GM18861 (cell line): Measurements from ENCODE around the gene C1QTNF6.

Experiments
- ATAC-seq: cut with Tn5 transposase; IDR thresholded peaks from one replicate; pipeline ENCODE4 v1.9.1; 2021; ENCODE audit not compliant: unreplicated experiment

The C1QTNF6 gene

DNA sequence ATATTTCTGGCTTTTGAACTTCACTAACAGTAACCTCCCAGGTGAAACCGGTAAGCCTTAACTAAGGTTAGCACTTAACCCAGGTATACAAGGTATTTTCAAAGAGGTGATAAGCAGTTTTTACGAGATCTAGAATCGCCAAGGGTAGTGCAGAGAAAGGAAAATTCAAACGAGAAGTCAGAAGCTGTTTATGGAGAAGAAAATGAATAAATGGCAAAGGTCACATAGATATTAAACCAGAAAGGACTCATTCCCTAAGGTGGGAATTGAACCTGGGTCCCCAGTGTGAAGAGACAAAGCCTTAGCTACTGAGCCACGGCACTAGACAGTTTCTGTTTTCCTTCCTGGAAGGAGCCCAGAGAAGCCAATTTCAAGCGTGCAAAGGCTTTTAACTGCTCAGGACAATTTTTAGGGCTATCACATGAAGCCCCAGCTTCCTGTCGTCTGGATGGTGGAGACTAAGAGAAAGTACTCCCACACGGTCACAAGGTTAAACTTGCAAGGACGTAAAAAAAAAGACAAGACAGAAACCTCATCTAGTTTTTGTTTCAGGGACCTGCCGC lies 5.7 kb upstream of the C1QTNF6 start:
- no peak for ATAC-seq

DNA sequence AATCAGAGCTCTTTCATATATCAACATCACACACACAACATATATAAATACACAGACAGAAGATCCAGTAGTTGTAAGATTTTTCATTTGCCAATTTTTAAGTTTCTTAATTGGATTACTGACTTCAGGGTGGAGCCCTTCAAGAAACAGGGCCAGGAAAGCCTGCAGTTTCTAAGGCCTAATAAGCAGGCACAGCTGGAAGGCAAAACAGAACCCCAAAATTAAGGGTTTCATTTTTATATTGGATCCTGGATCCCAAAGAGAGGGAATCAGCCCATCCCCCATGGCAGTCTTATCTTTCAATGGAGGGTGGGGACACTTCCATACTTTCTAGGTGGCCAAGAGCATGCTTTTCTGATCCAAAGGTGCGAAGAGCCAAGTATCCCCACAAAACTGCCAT lies 4.7 kb upstream of the C1QTNF6 start:
- no peak for ATAC-seq

DNA sequence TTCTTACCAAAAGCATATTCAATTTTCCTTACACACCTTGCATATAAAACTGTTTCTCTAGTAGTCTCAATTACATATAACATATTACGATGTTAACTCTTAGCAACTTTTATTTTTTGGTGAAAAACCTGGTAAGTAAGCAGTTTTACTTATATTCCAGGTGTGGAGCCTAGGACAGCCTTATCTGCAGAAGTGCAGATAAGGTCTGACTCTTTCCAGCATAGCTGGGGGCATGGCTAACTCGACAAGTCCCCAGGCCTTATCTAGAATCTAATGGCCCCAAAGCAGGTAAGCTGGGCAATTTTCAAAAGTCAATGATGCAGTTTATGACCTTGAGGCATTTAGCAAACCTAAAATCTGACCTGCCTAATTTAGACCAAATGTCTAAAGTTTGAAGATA lies 4.2 kb upstream of the C1QTNF6 start:
- ATAC-seq: no peak

DNA sequence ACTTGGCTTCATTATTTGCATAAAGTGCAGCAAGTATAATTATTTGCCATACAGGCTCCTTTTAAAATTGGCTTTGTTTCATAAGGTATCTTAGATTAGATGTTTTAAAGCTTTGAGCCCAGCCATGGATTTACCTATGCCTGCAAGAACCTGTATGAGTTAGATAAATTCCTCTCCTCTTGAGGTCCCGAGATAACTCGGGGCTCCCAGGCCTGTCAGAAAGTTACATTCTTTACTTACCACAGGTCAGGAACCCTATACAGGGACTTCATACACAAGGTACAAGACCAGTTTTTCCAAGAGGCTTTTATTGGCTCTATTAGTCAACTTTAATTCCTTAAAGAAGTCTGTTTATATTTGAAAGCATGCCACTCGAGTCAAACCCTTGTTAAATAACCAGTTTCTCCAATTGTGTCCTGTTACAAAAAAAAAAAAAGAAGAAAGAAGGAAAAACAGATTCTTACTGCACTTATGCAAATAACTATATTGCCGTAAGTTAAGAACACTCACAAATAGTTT lies 2.3 kb upstream of the C1QTNF6 start:
- ATAC-seq: no peak

DNA sequence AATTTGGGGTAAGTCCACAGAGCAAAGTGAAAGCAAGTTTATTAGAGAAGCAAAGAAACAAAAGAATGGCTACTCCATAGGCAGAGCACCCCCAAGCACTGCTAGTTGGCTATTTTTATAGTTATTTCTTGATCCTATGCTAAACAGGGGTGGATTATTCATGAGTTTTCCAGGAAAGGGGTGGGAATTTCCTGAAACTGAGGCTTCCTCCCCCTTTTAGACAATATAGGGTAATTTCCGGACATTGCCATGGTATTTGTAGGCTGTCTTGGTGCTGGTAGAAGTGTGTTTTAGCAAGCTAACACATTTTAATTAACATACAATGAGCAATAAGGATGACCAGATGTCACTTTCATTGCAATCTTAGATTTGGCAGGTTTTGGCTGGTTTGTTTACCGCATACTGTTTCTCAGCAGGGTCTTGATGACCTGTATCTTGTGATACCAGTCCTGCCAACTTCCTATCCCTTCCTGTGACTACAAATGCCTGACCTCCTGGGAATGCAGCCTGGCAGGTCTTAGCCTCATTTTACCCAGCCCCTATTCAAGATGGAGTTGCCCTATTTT lies 937 bp upstream of the C1QTNF6 start:
- ATAC-seq: no peak

DNA sequence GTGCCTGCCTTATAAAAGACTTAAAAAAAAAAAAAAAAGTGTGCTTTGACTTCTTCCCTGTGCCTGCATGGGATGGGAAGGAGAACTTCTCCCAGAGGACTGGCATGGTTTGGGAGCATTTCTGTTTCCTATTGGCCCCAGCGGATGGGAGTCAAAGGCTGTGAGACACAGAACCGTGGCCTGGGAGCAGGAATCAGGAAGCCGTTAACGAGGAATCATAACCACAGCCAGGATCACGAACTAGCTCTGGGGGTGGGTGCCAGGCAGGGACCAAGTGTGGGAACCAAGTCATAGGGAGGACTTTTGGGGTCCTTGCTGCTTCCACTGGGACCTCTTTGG lies 526 bp downstream of the C1QTNF6 start:
- no peak for ATAC-seq

DNA sequence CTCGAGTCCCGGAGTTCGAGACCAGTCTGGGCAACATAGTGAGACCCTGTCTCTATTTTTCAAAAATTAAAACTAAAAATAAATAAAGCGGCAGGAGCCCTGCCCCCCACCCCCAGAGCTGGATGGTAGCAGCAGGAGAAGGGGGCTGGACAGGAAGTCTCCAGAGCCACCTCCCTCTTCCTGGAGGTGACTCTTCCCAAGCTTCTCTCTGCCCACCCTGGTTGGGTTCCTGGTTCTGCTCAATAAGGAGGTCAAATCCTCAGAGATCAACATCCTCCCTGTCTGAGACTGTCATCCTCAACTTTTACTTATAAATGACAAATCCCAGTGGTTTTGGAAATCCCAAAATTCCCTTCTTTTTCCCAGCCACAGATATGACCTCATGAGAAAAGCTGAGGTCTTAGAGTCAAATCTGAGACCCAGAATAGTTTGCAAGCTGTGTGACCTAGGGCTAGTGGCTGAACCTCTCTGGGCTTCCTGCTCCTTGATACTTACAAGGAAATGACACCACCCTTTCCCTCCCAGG lies 987 bp downstream of the C1QTNF6 start:
- no peak for ATAC-seq

DNA sequence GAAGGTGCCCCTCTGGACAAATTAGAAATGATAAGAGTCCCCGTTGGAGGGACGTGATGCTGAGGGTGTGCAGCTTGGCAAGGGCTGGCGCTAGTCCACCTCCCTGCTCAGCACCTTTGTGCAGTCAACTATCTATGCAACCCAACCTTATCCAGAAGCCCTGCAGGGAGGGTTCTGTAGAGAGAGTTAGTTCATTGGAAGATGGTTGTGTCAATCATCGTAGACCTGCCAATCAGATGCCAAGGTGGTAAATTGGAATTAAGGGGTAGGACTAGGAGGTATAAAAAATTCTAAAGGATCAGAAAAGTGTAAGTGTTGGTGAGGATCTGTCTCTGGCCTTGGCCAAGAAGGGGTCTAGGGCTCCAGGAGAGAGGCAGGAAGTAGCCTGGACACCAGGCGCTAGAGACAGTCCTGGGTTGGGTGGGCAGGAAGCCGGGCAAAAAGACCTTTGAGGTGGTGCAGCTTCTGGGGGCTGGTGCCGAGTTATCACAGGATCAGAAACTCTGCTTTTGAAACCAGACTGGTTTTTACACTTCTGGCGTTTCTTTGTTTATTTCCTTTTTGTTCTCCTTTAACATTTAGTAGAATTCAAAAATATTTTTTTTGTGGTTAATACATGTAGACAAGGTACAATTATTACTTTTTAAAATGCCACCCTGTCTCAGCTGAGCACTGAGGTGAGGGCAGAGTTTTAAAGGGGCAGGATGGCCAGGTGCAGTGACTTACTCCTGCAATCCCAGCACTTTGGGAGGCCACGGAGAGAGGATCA lies 1.6 kb downstream of the C1QTNF6 start:
- ATAC-seq: no peak

DNA sequence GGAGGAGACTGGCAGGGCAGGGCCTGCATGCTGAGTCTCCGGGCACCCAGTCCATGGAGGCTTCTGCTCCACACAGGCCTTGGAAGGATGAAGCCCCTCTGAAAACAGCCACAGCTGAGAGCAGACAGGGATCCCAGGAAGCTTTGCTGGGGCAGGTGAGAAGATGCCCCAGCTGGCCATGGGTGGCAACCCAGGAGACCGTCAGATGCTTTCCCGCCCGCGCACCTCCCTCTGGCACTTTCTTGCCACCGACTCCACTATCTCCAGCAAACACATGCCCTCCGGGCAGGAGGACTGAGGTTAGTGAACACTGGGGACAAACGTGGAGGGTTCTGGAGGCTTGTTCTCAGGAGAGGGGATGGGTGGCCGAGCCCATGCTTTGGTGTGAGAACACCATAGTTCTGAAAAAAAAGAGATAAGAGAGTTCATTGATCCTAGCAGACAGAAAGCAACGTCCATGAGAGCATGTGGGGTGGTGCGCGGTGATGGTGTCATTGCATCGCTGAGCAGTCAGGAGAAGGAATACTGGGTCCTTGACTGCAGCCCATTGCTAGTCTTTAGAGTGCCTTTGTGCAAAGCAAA lies 2.3 kb downstream of the C1QTNF6 start:
- no peak for ATAC-seq

DNA sequence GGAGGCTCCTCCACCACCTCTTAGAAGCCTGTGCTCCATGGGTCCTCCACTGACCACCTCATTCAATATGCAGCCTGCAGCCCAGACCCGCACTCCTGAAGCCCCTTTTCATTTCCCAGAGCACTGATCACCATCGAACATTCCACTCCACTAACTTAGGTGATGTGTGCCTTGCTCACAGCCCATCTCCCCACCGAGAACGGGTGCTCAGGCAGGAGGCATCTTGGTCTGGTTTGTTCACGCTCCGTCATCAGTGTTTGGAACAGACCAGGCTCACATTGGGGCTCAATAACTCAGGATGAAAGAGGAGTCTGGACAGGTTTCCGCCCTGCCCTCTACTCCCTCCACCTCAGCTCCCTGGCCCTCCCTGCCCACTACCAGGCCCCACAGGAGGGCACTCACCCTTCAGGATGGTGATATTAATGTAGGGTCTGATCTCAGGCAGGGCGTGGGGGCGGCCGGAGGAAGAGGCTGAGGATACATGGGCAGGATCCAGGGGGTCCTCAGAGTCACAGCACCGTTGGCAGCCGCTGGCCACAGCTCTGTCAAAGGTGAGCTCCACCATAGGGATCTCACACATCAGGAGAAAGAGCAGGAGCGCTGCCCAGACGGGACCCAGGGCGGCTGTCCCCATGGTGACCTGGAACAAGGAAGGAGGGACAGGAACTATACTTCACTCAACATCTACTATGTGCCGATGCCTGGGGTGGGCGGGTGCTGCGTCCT lies 3.1 kb downstream of the C1QTNF6 start:
- ATAC-seq: no peak

DNA sequence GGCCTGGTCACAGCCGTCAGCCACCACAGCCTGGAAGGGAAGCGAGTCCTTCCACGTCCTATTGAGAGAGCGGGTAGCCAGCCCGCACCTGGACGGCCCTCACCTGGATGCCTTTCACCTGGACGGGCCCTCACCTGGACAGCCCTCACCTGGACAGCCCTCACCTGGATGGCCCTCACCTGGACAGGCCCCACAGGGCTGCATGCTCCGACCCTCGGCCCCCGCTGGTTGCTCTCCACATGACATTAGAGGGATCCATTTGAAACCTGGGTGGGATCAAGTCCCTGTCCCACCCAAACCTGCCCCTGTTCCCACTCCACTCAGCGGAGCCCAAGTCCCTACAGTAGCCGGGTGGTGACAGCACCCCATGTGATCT lies 3.7 kb downstream of the C1QTNF6 start:
- no peak for ATAC-seq

DNA sequence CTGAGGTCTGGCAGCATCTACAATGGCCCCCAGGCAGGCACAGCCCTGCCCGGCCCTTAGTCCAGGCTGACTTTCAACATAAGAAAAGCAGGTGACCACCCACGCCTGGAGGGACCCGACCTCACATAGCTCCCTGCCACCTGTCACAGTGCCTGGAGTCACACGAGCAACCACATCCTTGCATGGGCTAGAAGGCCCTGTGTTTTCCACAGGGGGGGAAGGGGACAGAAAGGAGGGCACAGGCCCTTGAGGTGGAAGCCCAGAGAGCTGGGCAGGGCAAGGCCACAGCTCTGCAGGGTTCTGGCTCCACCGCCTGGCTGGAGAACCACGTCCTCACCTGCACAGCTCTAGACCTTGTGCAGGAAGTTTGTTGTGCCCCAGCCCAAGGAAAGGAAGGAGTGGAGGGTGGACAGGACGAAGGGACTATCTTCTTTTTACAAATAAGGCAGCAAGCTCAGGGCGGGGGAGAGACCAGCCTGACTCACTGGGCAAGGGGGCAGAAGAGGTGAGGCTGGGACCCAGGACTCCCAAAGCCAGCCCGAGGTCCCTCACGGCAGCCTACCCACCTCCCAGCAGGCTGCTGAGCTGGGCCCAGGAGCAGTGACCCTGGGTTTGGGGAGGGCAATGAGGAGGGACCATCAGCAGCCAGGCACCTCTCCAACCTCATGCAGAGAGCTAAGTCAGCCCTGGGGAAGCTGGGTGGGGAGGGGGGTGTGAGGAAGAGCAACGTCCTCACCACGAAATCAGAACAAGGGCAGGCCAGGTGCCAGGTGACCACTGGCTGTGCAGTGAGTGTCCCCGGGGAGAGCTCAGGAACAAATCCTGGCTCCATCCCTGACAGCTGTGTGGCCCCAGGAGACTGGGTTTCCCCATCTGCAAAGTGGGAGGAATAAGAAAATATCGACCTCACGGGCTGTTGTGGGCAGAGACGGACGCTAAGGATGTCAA lies 4.3 kb downstream of the C1QTNF6 start:
- no peak for ATAC-seq

DNA sequence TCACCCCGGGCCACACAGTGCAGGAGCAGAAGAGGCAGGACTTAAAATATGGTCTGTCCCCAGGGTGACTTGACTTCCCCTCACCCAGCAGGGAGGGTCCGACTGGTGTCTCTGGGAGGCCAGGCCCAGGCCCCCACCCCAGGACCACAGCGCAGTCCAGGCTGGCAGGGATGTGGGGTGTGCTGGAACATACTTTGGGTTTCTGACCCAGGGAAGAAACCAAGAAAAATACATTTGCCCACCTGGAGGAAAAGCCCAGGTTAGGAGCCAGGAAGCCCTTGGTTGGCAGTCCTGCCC lies 5.2 kb downstream of the C1QTNF6 start:
- no peak for ATAC-seq

DNA sequence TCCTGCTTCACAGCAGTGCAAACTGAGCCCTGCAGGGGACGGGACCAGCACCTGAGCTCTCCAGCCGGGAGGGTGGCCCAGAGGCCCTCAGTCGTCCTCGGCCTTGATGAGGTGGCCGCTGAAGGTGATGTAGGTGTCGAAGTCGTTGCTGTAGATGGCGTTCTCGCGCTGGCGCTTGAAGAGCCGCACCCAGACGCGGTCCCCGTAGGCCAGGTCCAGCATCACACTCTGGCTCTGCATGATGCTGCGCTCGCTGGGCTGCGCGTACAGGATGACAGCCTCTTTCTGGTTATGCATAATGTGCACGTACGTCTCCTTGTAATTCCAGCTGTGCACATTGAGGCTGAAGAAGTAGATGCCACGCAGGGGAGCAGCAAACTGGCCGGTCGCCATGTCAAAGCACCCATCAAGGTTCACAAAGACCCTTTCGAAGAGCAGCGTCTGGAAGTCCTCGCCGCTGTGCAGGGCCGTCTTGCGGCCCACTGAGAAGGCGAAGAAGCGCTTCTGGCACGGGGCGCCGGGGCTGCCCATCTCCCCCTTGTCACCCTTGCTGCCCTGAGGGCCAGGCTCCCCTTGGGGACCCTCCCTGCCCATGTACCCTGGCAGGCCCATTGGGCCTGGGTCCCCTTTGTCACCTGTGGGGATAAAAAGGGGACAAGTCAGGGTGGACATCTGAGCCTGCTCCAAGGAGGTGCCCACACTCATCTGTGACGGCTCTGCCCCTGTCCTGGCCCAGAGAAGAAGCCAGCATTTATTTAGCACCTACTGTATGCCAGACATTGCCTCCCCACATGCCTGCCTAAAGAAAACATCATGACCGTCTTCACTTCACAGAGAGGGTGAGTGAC lies 5.7 kb downstream of the C1QTNF6 start:
- no peak for ATAC-seq

DNA sequence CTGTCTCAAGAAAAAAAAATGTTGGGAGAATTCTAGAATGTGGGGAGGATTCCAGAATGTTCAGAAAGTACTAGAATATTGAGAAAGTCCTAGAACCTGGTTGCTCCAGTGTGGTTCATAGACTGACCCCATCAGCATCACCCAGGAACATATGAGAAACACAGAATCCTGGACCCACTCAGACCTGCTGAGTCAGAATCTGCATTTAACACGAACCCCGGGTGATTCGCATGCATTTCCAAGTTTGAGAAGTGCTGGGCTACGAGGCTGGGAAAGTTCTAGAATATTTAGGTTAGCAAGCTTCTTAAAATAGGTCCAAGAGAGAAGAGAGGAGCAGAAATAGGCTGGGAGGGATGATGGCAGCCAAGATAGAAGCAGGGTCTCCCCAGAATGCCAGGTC lies 6.4 kb downstream of the C1QTNF6 start:
- ATAC-seq: no peak

DNA sequence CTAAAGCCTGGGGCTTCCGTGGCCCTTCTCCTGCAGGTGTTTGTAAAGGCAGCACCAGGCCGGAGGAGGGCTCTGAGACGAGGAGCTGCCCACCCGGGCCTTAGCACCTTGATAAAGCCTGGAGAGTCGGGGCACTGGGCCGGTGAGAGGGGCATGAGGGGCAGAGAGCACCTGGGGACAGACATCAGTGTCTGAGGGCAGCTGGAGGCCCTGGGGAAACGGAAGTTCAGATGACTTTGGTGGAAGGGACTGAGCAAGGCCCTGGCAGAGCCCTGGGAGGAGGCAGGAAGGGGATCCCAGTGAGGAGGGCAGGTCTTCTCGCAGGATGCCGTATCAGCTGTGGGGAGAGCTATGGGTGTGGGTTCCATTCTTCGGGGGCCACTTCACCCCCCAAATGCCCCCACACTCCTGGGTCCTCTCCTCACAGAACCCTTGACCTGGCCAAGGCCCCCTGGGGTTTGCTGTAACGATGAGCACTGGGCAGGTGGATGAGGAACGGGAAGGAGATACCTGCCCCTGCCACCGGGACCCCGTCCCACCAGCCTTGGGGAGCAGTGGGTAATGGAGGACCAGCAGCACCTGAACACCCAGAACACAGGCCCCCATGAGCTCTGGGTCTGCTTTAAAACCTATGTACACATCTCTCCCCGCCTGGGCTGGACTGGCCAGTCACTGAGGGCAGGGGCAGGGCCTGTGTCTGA lies 7.4 kb downstream of the C1QTNF6 start:
- no peak for ATAC-seq

DNA sequence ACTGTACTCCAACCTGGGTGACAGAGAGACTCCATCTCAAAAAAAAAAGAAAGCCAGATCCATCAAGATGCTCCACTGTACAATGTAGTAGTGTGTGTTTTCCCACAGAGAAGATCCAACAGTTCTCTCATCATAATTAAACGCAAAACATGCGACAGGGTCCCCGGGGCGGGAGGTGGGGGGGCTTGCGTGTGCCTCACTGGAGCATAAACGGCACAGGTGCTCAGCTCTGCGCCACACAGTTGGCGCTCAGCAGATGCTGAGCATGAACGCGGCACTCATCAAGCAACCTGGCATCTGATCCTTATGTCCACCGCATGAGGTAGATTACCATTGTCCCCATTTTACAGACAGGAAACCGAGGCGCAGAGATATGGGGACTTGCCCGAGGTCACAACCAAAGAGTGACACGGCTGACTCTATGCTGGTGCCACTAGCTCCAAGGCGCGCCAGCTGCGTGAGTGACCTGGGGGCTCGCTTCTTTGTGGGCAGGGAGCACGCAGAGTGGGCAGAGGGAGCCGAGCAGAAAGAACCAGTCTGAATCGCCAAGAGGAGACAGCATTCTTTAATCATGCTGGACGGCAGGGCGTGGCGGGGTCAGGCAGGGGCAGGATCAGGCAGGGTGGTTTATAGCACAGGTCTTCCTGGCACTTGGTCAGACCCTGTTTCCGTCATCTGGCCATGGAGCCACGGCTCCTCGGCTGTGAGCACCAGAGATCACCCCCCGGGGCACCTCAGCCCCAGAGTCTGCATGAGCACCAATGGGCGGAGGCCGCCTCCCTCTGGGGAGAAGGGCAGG lies 8.2 kb downstream of the C1QTNF6 start:
- ATAC-seq: no peak

DNA sequence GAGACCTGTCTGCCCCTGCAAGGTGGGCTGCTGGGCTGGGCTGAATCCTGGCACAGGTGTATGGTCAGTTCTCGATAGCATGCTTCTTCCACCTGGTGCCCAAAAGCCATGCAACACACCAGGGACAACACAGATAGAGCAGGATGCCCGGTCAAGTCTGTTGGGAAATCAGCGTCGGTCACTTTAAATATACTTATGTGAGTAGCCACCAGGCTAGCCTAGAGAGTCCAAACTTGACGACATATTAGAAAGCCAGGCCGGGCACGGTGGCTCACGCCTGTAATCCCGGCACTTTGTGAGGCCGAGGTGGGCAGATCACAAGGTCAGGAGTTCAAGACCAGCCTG lies 8.9 kb downstream of the C1QTNF6 start:
- ATAC-seq: no peak
